GM23248 (cell line): ENCODE data around the gene TCEAL1.

Experiments used
- EZH2 ChIP-seq: fragments of 200-600 bp; sonication (generic); IDR thresholded peaks from 2 replicates; pipeline ENCODE4 v1.6.1; 2018; ENCODE audit warnings: antibody characterized with exemption, mild to moderate bottlenecking; ENCODE audit not compliant: insufficient read depth, poor library complexity, severe bottlenecking
- EZH2phosphoT487 ChIP-seq: fragments of 200-600 bp; sonication (generic); IDR thresholded peaks from 2 replicates; pipeline ENCODE4 v1.6.1; 2018; ENCODE audit warnings: antibody characterized with exemption, moderate library complexity, mild to moderate bottlenecking, low read depth; ENCODE audit not compliant: insufficient read depth

- TF ChIP-seq EZH2 (no peak), EZH2phosphoT487 (no peak)
Measured at GRCh38 chrX:103635436-103635835, 6.7 kb downstream of the TCEAL1 start.
